ENCODE measurements around the gene AMMECR1L. TPM values are rescaled to one million over a fixed set of nuclear protein-coding genes. Genes with fewer than 3 reads are reported as not detected.

Gene AMMECR1L
- total and polyA plus RNA-seq, 10 of the 15 experiments (the other 5 are each of a cell fraction or from before 2014, with no cell fraction given): 2.7 to 12.1 (median 8.0) TPM

DNA sequence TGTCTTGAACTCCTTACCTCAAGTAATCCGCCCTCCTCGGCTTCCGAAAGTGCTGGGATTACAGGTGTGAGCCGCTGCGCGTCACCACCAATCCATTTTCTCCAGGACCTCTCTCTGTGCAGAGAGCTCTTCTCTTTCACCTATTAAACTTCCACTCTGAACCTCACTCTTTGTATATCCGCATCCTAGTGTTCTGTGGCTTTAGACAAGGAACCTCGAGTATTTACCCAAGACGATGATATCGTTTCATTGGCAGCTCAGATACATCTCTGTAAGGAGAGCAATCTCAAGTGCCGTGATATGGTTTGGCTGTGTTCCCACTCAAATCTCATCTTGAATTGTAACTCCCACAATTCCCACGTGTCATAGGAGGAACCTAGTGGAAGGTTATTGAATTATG, 59.7 kb downstream of the AMMECR1L start (continued):
- TF ChIP-seq WRNIP1 (IDR thresholded peaks at IDR 0.05; ENCODE audit: borderline replicate concordance, low read depth, low read length): no peak
- no peak for TF ChIP-seq IKZF1 (conservative IDR thresholded peaks at IDR 0.05)
- no peak for TF ChIP-seq KLF5 (IDR thresholded peaks at IDR 0.05; ENCODE audit: partially characterized antibody)
- no peak for TF ChIP-seq SMAD5 (IDR thresholded peaks at IDR 0.05; ENCODE audit: low read depth)
- TF ChIP-seq, protein P1, sequence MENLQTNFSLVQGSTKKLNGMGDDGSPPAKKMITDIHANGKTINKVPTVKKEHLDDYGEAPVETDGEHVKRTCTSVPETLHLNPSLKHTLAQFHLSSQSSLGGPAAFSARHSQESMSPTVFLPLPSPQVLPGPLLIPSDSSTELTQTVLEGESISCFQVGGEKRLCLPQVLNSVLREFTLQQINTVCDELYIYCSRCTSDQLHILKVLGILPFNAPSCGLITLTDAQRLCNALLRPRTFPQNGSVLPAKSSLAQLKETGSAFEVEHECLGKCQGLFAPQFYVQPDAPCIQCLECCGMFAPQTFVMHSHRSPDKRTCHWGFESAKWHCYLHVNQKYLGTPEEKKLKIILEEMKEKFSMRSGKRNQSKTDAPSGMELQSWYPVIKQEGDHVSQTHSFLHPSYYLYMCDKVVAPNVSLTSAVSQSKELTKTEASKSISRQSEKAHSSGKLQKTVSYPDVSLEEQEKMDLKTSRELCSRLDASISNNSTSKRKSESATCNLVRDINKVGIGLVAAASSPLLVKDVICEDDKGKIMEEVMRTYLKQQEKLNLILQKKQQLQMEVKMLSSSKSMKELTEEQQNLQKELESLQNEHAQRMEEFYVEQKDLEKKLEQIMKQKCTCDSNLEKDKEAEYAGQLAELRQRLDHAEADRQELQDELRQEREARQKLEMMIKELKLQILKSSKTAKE (IDR thresholded peaks at IDR 0.05; ENCODE audit: low read depth, poor library complexity, severe bottlenecking): no peak
- TF ChIP-seq MEF2A (IDR thresholded peaks at IDR 0.05; ENCODE audit: insufficient read depth, low read depth, low read length): no peak
- no peak for TF ChIP-seq FOS (IDR thresholded peaks at IDR 0.05; ENCODE audit: borderline replicate concordance, extremely low read depth, insufficient read length)

DNA sequence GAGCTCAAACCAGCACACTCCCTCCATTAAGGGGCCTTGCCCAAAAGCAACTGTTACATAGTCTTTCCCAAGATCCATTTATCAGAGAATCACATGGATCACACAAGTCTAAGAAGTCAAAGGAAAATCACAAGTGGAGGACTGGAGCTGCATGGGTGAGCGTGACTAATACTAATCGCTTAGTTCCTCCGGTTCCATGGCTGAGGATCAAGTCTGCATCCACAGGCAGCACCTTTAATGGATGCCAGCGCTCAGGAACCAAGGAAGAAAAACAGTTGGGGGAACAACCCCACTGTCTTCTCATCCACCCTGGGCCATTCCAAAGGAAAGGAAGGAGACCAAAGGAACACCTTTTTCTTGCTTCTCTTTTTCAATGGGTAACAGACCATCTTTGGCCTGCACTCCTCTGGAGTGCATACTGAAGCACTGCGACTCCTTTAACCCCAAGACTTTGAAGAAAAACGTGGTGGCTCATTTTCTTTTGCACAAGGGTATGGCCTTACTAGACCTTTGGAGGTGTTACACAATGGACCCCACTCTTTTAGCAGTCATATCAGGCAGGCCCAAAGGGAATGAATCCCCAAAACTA, 65.6 kb downstream of the AMMECR1L start:
- no TSS peak for BruUV-seq (replicated peaks)

More for the DNA sequence above, 65.6 kb downstream of the AMMECR1L start:
- RAD21 ChIA-PET (ENCODE audit: unreplicated experiment): interaction anchor here (1.5 kb wide), 1 partner anchor 229 kb away, joined by 3 read pairs; no protein-coding TSS in a partner anchor
- CTCF ChIA-PET: interaction anchor here (1.2 to 1.6 kb wide), 2 partner anchors 9 to 11 kb away, joined by 3 to 4 read pairs; no protein-coding TSS in a partner anchor
- Histone ChIP-seq H2AFZ (ENCODE audit: control insufficient read depth, low read depth, low read length) (no peak overlapping the region), H4K20me1 (ENCODE audit: control insufficient read depth, insufficient read depth) (no peaks in the 10 kb centered on the region), H3K27ac (ENCODE audit: control insufficient read depth, insufficient read depth) (no peak overlapping the region), H3K4me3 (no peak overlapping the region), H3K79me2 (ENCODE audit: control insufficient read depth, insufficient read depth, low read length) (no peaks in the 10 kb centered on the region), H3K27me3 (replicated peaks in 1 of 2; ENCODE audit: control insufficient read depth in 2 of 2, insufficient read depth in 2 of 2, low read length in 1 of 2) (no peaks in the 10 kb centered on the region; a peak in 1 of 4 replicates), H3K9me3 (replicated peaks; ENCODE audit: control insufficient read depth, insufficient read depth, low read length) (peaks cover 17% of the 10 kb centered on the region), H3K36me3 (ENCODE audit: control insufficient read depth in 2 of 2, insufficient read depth in 2 of 2, low read length in 1 of 2) (no peaks in the 10 kb centered on the region), H3K4me2 (ENCODE audit: control insufficient read depth, insufficient read depth) (no peak overlapping the region), H3K4me1 (ENCODE audit: control insufficient read depth, insufficient read depth, low read length) (no peaks in the 10 kb centered on the region), H3K9ac (ENCODE audit: control insufficient read depth, insufficient read depth, low read length) (no peak overlapping the region)
- ATAC-seq: no peak
- WGBS (ENCODE audit: insufficient coverage, insufficient replicate concordance, low lambda C conversion rate, missing lambda C conversion rate): 64% methylated on average over 6 of the region's 6 CpGs
- TF ChIP-seq CBX5 (IDR thresholded peaks at IDR 0.05; ENCODE audit: low read depth) (peak; percentile 98), IKZF2 (IDR thresholded peaks at IDR 0.05) (no peak), ZNF207 (IDR thresholded peaks at IDR 0.05; ENCODE audit: borderline replicate concordance) (no peak)
- SMC1A ChIA-PET (ENCODE audit: uncharacterized antibody, unreplicated experiment): interaction anchor here (1.0 to 1.9 kb wide), 4 partner anchors 9 to 116 kb away, joined by 3 to 5 read pairs (median 4); no protein-coding TSS in a partner anchor
- DNase-seq (ENCODE audit: low read depth, low spot score): no peak
- no peak for FAIRE-seq
- POLR2A ChIA-PET: no interaction called here
- intact Hi-C loops (cut with micrococcal nuclease; ENCODE audit: unreplicated experiment) (no loop called here), in situ Hi-C loops (cut with MboI) (no loop called here)
